Measurements from ENCODE around the gene THAP12. TPM values are rescaled to one million over a fixed set of nuclear protein-coding genes. Genes with fewer than 3 reads are reported as not detected.

THAP12 gene
- total and polyA plus RNA-seq, 2 experiments from 2014 or later, result 20.1 to 36.0 TPM

DNA sequence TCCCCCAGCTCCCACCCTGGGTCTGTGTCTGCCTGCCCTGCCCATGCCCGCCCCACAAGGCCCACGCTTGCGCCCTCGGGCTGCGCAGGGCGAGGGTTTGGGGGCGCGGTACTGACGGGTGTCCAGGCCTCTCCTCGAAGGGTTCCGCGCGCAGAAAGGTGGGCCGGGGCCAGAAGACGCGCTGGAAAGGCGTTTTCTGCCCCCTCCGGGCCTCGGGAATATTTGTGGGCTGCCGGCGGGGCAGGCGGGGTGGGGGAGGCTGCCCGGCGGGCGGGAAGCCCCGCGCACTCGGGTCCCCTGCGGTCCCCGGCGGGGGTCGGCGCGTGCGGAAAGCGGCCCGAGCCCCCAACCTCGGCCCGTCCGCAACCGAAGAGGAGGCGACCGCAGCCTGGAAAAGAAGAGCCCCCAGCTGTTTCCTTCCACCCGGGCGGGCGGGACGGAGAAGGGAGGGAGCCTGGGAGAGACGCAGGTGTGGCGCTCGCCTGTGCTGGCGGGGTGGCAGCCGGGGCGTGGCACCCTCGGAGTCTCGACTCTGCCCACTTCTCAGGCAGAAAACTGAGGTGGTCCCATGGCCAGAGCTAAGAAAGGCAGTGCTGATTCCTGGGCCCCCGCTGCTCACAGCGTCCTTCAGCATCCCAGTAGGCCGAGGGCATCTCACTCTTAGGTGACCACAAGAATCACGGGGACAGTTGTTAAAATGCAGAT lies 59.0 kb downstream of the THAP12 start:
- H2AFZ ChIP-seq, result peak overlapping the region; percentile 92
- peak; percentile 36 for DNase-seq (ENCODE audit: low spot score)

GRCh38 chr11:76321340-76321739 lies 59.6 kb downstream of the THAP12 start:
- Mint-ChIP-seq H3K27ac (no peak overlapping the region), H3K27me3 (ENCODE audit: insufficient read depth, low read depth, poor library complexity) (peaks cover 49% of the 10 kb centered on the region), H3K4me1 (peaks cover 24% of the 10 kb centered on the region), H3K4me3 (peak overlapping the region; percentile 68), H3K9me3 (no peaks in the 10 kb centered on the region), H3K36me3 (ENCODE audit: low read depth) (no peaks in the 10 kb centered on the region)
- peaks cover 43% of the 10 kb centered on the region for H3K27me3 ChIP-seq (ENCODE audit: insufficient read depth)
- H3K9me2 ChIP-seq (ENCODE audit: insufficient read depth), result no peaks in the 10 kb centered on the region
- DNase-seq (ENCODE audit: low spot score) (peak; percentile 32), ATAC-seq (peak; percentile 14)
- peaks cover 17% of the 10 kb centered on the region for H3K4me1 ChIP-seq (ENCODE audit: insufficient read depth)
- H3F3A ChIP-seq (replicated peaks; ENCODE audit: low read depth), result no peaks in the 10 kb centered on the region
- TF ChIP-seq ZNF114 (CRISPR knock-in tag; IDR thresholded peaks at IDR 0.05) (no peak), EZH2 (IDR thresholded peaks at IDR 0.05; ENCODE audit: low read depth, unreplicated experiment) (no peak), STAT1 (IDR thresholded peaks at IDR 0.05; ENCODE audit: unreplicated experiment) (no peak), REST (IDR thresholded peaks at IDR 0.05; ENCODE audit: unreplicated experiment) (no peak), ETS1 (IDR thresholded peaks at IDR 0.05) (no peak), NANOG (IDR thresholded peaks at IDR 0.05; ENCODE audit: borderline replicate concordance) (no peak), POLR2AphosphoS5 (IDR thresholded peaks at IDR 0.05; ENCODE audit: low read depth) (no peak), ZNF331 (CRISPR knock-in tag; IDR thresholded peaks at IDR 0.05; ENCODE audit: low read depth) (no peak)
- TF ChIP-seq, protein P1, sequence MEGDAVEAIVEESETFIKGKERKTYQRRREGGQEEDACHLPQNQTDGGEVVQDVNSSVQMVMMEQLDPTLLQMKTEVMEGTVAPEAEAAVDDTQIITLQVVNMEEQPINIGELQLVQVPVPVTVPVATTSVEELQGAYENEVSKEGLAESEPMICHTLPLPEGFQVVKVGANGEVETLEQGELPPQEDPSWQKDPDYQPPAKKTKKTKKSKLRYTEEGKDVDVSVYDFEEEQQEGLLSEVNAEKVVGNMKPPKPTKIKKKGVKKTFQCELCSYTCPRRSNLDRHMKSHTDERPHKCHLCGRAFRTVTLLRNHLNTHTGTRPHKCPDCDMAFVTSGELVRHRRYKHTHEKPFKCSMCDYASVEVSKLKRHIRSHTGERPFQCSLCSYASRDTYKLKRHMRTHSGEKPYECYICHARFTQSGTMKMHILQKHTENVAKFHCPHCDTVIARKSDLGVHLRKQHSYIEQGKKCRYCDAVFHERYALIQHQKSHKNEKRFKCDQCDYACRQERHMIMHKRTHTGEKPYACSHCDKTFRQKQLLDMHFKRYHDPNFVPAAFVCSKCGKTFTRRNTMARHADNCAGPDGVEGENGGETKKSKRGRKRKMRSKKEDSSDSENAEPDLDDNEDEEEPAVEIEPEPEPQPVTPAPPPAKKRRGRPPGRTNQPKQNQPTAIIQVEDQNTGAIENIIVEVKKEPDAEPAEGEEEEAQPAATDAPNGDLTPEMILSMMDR (conservative IDR thresholded peaks at IDR 0.05; ENCODE audit: low read depth in 2 of 2), result no peak
- no peaks in the 10 kb centered on the region for H3K79me2 ChIP-seq (replicated peaks; ENCODE audit: insufficient read depth)
- H3K27ac ChIP-seq (ENCODE audit: low read depth), result no peak overlapping the region
- H3K36me3 ChIP-seq (ENCODE audit: insufficient read depth), result no peaks in the 10 kb centered on the region; the same call in 1 of the 2 replicates
- H3K4me3 ChIP-seq, result peak overlapping the region; percentile 71
- H2AFZ ChIP-seq, result peak overlapping the region; percentile 88
- H4K20me1 ChIP-seq (replicated peaks; ENCODE audit: insufficient read depth), result no peaks in the 10 kb centered on the region
- peak overlapping the region; percentile 93 for H3K4me2 ChIP-seq

More for the DNA sequence above, 59.0 kb downstream of the THAP12 start:
- Mint-ChIP-seq H3K9me3 (no peaks in the 10 kb centered on the region), H3K27ac (no peak overlapping the region), H3K4me3 (peak overlapping the region; percentile 68), H3K36me3 (ENCODE audit: low read depth) (no peaks in the 10 kb centered on the region), H3K4me1 (peaks cover 24% of the 10 kb centered on the region), H3K27me3 (ENCODE audit: insufficient read depth, low read depth, poor library complexity) (peaks cover 47% of the 10 kb centered on the region)
- no peaks in the 10 kb centered on the region; the same call in 1 of the 2 replicates for H3K36me3 ChIP-seq (ENCODE audit: insufficient read depth)
- peaks cover 43% of the 10 kb centered on the region for H3K27me3 ChIP-seq (ENCODE audit: insufficient read depth)
- H3K4me3 ChIP-seq, result peak overlapping the region; percentile 71
- H4K20me1 ChIP-seq (replicated peaks; ENCODE audit: insufficient read depth), result no peaks in the 10 kb centered on the region
- no peaks in the 10 kb centered on the region for H3K79me2 ChIP-seq (replicated peaks; ENCODE audit: insufficient read depth)
- no peaks in the 10 kb centered on the region for H3K9me2 ChIP-seq (ENCODE audit: insufficient read depth)
- H3F3A ChIP-seq (replicated peaks; ENCODE audit: low read depth), result no peaks in the 10 kb centered on the region
- peak; percentile 24 for ATAC-seq
- H3K4me1 ChIP-seq (ENCODE audit: insufficient read depth), result peaks cover 17% of the 10 kb centered on the region
- H3K27ac ChIP-seq (ENCODE audit: low read depth), result no peak overlapping the region
- peak; percentile 42 for TF ChIP-seq EZH2 (IDR thresholded peaks at IDR 0.05; ENCODE audit: low read depth, unreplicated experiment)
- TF ChIP-seq NANOG (IDR thresholded peaks at IDR 0.05; ENCODE audit: borderline replicate concordance), result no peak
- peak overlapping the region; percentile 93 for H3K4me2 ChIP-seq
